Activated effector memory CD4-positive, alpha-beta T cell treated with Interleukin-2 at 50 U/mL for 16 hours (primary cell): ENCODE results near the gene CLEC12A.
"Not testable (repeated sequence)": the region's sequence is repeated elsewhere in the genome, so short reads cannot be mapped to it uniquely, and the experiment has no call there.

ENCODE experiments used
- DNase-seq: peaks from one replicate; pipeline ENCODE4 v3.0.0-alpha.2; 2020

CLEC12A gene

DNA sequence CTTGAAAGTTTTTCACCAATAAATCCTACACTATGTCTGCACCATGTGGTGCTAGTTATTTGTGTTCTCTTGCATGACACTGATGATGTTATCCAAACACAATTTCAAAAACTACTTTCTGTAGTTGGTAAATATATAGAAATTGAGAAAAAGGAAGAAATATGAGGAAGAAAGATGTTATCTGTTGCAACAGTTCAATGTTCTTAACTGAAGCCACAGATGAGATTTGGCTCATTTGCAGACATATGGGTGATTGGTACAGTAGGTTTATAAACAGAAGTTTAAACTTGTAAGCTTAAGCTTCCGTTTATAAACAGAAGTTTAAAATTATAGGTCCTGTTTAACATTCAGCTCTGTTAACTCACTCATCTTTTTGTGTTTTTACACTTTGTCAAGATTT is at the start of gene CLEC12A:
TSS of gene CLEC12A (plus strand) at position 229 of the 400 bp plus-strand sequence. CDS start 188 bp downstream, outside the sequence.
- DNase-seq: no peak

DNA sequence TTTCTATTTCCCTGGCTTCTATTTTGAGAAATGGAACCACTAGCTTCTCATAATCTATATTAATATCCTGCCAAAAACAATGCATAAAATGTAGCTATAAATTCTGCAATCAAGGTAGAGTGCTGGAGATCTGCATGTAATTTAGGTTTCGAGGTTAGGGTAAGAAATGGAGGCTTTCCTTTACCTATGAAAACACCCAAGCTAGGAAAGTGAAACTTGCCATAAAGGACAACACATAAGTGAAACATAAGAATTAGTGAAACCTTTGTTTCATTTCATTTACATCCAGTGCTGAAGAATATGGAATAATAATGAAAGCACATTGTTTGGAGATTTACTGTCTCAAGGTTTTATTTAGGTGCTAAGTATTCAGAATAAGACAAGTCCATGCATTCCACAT is 48.8 kb upstream of the CLEC12A start:
- DNase-seq: no peak

- no peak for DNase-seq
Measured at GRCh38 chr12:9925705-9926393, 45.4 kb upstream of the CLEC12A start.

GRCh38 chr12:9926876-9927275 is 44.3 kb upstream of the CLEC12A start:
- no peak for DNase-seq

- DNase-seq: no peak
Measured at GRCh38 chr12:9928607-9929006, 42.6 kb upstream of the CLEC12A start.

DNA sequence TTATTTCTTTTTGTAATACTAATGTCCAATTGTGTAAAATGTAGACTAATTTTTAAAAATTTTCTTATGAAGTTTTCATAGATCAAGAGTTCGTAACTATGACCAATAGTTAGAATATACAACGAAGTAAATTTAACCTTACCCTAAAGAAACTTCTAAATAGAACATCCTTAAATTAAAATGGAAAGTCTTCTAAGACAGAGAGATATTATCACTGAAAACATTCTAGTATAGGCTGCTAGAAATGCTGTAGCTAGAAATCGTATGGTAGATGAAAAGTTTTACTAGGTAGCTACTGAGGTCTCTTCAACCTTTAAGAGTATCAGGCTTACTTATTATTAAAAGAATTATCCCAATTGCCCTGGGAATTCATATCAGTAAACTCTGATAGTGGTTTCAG is 40.0 kb upstream of the CLEC12A start:
- DNase-seq: no peak

DNA sequence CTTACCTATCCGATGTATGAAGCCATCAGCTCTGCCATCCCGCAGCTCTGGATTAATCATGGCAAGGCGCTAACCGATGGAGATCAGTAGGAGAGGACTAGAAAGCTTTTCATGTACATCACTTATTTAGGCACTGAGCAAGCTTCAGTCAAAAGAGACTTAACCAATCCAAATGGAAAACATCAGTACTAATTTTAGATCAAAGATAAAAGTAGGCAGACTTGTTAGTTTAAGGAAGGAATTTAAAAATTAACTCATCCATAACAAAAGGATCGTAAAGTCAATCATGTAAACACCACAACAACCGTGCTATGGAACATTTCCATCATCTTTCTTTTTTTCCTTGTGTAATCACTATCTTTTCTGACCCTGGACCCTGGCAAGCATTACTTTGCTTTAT is 38.9 kb upstream of the CLEC12A start, which contains the start of gene CLEC2A:
TSS of gene CLEC2A (minus strand) at position 101 of the 400 bp plus-strand sequence. CDS start at position 60, 41 bp downstream.
- DNase-seq: no peak

- DNase-seq: no peak
Measured at GRCh38 chr12:9933958-9934357, 37.3 kb upstream of the CLEC12A start.

DNA sequence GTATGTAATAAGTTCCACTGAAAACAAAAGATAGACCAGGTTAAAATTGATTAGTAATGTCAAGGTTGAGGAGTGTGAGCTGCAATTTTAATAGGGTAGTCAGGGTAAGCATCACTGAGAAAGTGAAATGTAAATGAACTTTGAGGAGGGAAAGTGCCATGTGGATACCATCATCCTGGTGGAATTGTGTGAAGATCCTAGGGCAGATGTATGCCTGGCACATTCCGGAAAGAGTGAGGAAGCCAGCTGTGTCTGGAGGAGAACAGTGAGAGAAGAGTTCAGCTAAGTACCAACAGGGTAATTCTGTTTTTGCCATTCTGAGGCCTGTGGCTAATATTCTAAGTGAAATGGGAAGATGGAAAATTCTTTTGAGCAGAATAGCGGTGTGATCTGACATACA is 36.2 kb upstream of the CLEC12A start:
- DNase-seq: no peak

- DNase-seq: no peak
Measured at GRCh38 chr12:9936591-9936990, 34.6 kb upstream of the CLEC12A start.

- DNase-seq: no peak
Measured at GRCh38 chr12:9940375-9940774, 30.8 kb upstream of the CLEC12A start.

DNA sequence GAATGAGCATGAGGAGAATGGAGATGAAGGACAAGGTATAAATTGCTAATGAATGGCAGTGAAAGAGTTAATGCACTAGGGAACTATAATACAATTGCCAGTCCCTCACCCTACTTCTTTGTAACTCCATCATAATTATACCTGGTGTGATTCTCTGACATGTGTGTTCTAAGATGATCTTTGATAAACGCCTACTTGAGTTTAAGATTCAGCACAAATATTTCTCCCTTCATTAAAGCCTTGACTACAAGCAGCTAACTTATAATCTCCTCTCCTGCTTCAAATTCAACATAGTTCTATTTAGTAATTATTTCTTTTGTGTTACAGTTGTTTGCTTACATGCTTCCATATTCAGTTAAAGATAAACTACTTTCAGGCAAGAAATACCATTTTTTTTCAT is 29.4 kb upstream of the CLEC12A start:
- DNase-seq: no peak

DNA sequence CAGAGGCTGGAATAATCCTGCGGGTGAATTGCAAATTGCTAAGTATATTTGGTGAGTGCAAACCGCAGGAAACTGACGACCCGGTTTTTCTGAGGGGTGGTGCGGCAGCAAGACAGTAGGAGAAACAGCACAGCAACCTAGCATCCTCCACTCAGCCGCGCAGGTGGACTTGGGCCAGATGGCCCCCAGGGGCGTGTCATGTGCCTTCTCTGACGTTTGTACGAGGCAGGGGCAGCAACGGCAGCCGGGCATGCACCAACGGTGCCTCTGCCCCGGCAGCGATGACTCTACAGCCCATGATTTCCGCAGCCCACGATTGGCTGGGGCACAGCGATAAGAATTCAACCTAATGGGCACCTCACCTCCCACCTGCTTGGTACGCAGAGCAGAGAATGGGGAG is 28.0 kb upstream of the CLEC12A start:
- DNase-seq: no peak

GRCh38 chr12:9944391-9944790 is 26.8 kb upstream of the CLEC12A start:
- no peak for DNase-seq

DNA sequence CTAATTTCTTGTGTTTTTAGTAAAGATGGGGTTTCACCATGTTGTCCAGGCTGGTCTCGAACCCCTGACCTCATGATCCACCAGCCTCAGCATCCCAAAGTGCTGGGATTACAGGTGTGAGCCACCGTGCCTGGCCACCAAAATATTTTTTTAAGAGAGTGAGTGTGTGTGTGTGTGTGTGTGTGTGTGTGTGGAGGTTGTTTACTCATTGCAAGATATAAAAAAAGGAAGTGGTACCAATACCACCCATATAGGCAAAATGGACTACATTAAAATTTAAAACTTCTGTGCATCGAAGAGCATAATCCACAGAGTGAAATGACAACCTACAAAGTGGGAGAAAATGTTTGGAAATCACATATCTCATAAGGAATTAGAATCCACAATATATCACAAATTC is 23.5 kb upstream of the CLEC12A start:
- DNase-seq: no peak

DNA sequence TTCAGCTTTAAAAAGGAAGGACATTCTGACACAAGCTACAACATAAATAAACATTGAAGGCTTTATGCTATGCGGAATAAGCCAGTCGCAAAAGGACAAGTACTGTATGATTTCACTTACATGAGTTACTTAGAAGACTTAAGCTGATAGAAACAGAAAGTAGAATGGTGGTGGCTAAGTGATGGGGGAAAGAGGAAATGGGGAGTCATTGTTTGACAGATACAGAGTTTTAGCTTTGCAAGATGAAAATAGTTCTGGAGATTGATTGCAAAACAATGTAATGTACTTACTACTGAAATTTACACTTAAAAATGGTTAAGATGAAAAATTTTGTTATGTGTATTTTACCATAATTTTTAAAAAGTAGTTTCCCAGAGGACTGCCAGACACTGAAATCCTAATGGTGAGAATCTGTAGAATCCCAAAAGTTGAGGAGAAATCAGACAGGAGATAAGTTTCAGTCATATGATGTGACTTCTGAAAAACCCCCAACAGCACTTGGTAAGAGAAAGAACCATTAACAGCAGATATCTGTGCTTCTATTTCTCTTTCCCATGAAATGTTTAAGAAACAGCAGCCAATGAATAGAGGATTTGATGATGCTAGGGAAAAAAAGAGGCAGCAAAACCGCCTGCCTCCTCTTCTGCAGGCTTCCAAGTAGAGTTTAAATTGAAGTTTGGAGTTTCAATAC is 22.5 kb upstream of the CLEC12A start:
- DNase-seq: no peak

DNA sequence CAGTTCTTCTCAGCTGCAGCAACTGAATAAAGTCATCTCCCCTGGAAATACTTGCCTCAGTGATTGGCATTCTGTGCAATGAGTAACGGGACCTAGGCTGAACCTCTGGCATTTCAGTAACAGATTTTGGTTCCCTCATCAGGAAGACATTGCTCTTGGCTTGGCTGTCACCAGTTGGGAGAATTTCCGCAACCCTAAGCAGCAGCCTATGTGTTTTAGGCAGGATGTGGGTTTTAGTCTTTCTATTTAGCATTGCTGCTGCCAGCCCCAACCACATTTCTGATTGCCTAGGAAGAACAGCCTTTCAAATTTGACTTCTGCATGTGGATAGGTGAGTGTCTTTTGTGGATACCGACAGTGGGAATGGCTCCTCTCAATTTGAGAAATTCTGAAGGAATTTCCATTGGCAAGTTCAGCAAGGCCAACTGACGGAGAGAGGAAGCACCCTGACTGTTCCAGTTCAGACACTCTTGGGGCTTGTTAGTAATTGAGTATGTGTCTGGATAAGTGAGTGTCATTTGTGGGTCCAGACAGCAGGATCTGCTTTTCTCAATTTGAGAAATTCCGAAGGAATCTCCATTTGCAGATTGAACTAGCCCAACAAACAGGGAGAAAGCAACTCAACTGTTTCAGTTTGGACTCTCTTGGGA is 20.1 kb upstream of the CLEC12A start:
- peak; percentile 18 for DNase-seq

- DNase-seq: not testable (repeated sequence)
Measured at GRCh38 chr12:9952954-9953729, 18.1 kb upstream of the CLEC12A start.

DNA sequence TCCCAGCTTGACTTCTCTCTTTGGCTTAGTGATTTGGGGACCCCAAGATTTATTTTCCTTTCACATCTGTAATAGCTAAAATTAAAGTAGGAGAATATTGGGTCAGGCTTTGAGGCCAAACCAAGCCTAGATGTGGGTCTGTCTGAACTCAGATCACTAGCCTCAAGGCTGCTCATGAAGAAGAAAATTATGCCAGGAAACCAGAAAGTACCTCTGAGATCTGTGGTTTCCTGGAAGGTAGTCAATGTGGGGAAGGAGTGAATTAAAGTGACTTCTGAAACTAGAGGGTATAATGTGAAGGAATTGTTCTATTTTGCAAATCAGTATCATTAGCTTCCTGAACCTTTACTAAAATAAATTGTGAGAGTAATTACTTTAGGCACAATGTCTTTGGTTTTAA is 13.4 kb upstream of the CLEC12A start:
- no peak for DNase-seq

GRCh38 chr12:9960590-9960989 is 10.6 kb upstream of the CLEC12A start:
- DNase-seq: no peak

DNA sequence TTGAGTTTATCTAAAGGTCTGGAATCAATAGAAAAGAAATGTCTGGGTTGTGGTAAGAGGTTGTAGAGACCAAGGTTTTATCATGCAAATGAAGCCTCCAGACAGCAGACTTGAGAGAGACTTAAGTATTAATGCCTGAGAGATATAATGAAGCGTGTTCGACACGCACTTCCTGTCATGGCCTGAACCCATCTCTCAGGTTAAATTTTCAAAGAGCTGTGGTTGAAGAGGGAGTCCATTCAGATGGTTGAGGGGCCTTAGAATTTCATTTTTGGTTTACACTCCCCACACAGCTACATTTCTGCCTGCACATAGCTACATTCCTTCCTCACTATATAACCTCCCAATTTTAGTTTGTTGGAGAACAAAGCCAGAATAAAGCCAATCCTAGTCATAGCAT is 10.1 kb upstream of the CLEC12A start:
- DNase-seq: no peak

GRCh38 chr12:9961901-9962300 is 9.3 kb upstream of the CLEC12A start:
- no peak for DNase-seq

GRCh38 chr12:9969673-9970072 is 1.5 kb upstream of the CLEC12A start:
- DNase-seq: no peak
